ENCODE measurements around the gene ARL14. TPM values are rescaled to one million over a fixed set of nuclear protein-coding genes. Genes with fewer than 3 reads are reported as not detected.

The ARL14 gene
- total and polyA plus RNA-seq, 8 donors, result 0.75 to 5.8 (median 2.4) TPM

DNA sequence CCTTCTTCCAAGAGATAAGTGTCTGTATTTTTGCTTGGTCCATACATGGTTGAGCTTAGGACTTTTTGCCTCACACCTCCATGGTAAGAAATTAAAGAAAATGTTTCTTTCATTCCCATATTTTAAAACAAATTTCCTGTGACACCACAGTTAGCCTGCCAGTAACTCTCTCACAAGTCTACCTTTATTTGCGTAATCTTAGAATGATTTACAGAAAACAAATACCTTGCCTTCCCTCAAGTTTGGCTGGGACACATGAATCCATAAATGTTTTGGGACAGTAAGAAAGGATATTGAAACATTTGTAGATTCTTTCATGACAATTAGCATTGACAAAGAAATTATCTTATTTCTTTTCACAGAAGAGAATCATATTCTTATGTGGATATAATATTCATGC is 3.8 kb upstream of the ARL14 start:
- ATAC-seq, result peak in 3 of 4 donors; percentile 45 to 67 (median 46)
- WGBS, 2 donors, result 14 to 18% methylated on average over 1 of the region's 1 CpG
- no peak for FAIRE-seq

DNA sequence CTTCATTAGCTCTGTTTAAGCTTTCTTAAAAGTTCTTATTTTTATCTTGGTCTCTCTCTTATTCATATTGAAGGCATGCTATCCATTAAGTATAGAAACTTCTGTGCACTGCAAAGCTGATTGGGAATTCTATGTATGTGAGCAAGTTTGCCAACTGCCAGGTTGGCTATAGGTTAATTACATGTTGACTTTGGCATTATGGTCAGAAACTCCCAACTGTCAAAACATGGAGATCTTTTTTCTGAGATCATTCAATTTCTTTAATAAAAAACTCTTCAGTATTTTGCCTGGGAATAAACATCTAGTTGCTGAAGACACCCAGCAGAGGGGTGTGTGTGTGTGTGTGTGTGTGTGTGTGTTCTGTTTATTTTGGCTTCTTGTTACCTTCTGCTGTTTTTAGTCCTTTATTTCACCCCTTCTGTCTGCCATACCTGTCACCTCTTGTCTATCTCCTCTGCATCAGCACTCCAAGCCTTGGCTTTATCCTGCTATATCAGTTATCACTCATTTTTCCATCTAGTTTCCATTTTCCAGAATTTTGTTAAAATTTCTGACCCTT is 1.3 kb upstream of the ARL14 start:
- TF ChIP-seq, protein P1, sequence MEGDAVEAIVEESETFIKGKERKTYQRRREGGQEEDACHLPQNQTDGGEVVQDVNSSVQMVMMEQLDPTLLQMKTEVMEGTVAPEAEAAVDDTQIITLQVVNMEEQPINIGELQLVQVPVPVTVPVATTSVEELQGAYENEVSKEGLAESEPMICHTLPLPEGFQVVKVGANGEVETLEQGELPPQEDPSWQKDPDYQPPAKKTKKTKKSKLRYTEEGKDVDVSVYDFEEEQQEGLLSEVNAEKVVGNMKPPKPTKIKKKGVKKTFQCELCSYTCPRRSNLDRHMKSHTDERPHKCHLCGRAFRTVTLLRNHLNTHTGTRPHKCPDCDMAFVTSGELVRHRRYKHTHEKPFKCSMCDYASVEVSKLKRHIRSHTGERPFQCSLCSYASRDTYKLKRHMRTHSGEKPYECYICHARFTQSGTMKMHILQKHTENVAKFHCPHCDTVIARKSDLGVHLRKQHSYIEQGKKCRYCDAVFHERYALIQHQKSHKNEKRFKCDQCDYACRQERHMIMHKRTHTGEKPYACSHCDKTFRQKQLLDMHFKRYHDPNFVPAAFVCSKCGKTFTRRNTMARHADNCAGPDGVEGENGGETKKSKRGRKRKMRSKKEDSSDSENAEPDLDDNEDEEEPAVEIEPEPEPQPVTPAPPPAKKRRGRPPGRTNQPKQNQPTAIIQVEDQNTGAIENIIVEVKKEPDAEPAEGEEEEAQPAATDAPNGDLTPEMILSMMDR (IDR thresholded peaks at IDR 0.05), result no peak
- Histone ChIP-seq H3K4me3 (no peak overlapping the region), H3K27me3 (no peaks in the 10 kb centered on the region), H3K9me3 (no peaks in the 10 kb centered on the region), H3K4me1 (peaks cover 25 to 45% (median 33%) of the 10 kb centered on the region in 3 donors), H3K36me3 (no peaks in the 10 kb centered on the region), H3K27ac (peak overlapping the region in 2 of 4 donors; percentile 82 to 83)
- FAIRE-seq, result peak; percentile 45
- DNase-seq, result no peak
- intact Hi-C loops (cut with DNase I), result no loop called here
- peak in 2 of 4 donors; percentile 15 to 18 for ATAC-seq

More for the DNA sequence above, 3.8 kb upstream of the ARL14 start:
- TF ChIP-seq, protein P1 (IDR thresholded peaks at IDR 0.05), result no peak
- peaks cover 25 to 45% (median 33%) of the 10 kb centered on the region in 3 donors for H3K4me1 ChIP-seq
- no peaks in the 10 kb centered on the region for H3K27me3 ChIP-seq
- H3K4me3 ChIP-seq, result no peak overlapping the region
- H3K9me3 ChIP-seq, result no peaks in the 10 kb centered on the region
- intact Hi-C loops (cut with DNase I), result no loop called here
- no peak for DNase-seq
- peak overlapping the region in 3 of 4 donors; percentile 0 to 79 (median 46) for H3K27ac ChIP-seq
- H3K36me3 ChIP-seq, result no peaks in the 10 kb centered on the region

DNA sequence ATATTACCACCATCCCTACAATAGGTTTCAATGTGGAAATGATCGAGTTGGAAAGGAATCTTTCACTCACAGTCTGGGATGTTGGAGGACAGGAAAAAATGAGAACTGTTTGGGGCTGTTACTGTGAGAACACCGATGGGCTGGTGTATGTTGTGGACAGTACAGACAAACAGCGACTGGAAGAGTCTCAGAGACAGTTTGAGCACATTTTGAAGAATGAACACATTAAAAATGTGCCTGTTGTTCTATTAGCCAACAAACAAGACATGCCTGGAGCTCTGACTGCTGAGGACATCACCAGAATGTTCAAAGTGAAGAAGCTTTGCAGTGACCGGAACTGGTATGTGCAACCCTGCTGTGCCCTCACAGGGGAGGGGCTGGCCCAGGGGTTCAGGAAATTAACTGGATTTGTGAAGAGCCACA is 510 bp downstream of the ARL14 start:
- no peak for FAIRE-seq
- intact Hi-C loops (cut with DNase I), result no loop called here
- peak overlapping the region in 3 of 4 donors; percentile 6 to 37 (median 24) for H3K4me3 ChIP-seq
- H3K4me1 ChIP-seq, result peaks cover 25 to 42% (median 32%) of the 10 kb centered on the region in 3 donors
- TF ChIP-seq, protein P1 (IDR thresholded peaks at IDR 0.05), result no peak
- peak in 2 of 6 donors; percentile 24 to 34 for DNase-seq
- H3K27me3 ChIP-seq, result no peaks in the 10 kb centered on the region
- no peaks in the 10 kb centered on the region for H3K9me3 ChIP-seq
- ATAC-seq, result peak; percentile 38 to 65 (median 60)
- 43 to 77% methylated on average over 4 of the region's 4 CpGs for WGBS, 2 donors
- no peaks in the 10 kb centered on the region for H3K36me3 ChIP-seq
- peak overlapping the region; percentile 65 to 83 (median 76) for H3K27ac ChIP-seq

DNA sequence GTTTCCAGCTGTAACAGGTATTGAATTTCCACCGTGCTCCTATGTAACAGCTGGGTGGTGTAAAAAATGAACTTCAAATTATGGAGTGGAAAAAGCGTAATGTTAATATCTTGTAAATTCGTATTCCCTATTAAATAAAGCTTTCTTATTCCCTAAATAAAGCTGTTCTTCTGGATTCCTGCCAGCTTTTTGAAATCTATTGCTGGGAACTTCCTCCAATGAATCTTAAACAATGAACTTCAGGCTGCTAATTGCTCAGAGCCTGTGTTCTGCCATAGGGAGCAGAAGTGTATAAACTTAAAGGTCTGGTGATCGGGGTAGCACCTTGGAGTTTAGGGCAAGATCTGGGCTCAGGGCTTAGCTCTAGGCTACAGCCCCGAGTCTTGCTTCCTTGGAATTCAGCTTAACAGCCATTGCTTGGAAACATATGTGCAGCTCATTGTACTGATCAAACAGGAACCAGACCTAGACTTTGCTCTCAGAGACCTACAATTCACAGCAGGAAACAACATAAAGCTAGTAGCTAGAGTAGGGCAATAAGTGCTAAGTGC is 1.4 kb downstream of the ARL14 start:
- DNase-seq, result peak in 2 of 6 donors; percentile 9 to 18
- peak overlapping the region in 3 of 4 donors; percentile 6 to 37 (median 24) for H3K4me3 ChIP-seq
- TF ChIP-seq, protein P1 (IDR thresholded peaks at IDR 0.05), result no peak
- ATAC-seq, result peak; percentile 39 to 70 (median 65)
- intact Hi-C loops (cut with DNase I), result no loop called here
- no peak for FAIRE-seq
- no peaks in the 10 kb centered on the region for H3K9me3 ChIP-seq
- H3K36me3 ChIP-seq, result no peaks in the 10 kb centered on the region
- H3K4me1 ChIP-seq, result peaks cover 23 to 33% (median 23%) of the 10 kb centered on the region in 3 donors
- WGBS, 2 donors, result 25 to 43% methylated on average over 5 of the region's 5 CpGs
- H3K27me3 ChIP-seq, result no peaks in the 10 kb centered on the region
- peak overlapping the region; percentile 65 to 83 (median 76) for H3K27ac ChIP-seq

DNA sequence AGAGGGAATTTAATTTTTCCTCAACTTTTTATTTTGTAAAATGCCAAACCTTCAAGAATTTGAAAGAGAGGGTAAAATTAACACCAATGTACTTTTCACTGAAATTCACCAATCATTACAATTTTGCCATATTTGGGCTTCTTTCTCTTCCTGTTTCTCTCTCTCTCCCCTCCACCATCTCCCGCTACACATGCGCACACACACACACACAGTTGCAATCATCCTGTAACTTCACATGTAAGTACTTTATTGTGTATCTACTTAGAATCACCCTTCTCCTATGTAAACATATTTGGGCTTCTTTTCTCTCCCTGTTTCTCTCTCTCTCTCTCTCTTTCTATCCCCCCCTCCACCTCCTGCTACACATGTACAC is 7.4 kb downstream of the ARL14 start:
- H3K4me1 ChIP-seq, result no peaks in the 10 kb centered on the region
- DNase-seq (no peak), ATAC-seq (no peak), FAIRE-seq (no peak)
- 87 to 94% methylated on average over 2 of the region's 2 CpGs for WGBS, 2 donors
- H3K27me3 ChIP-seq, result no peaks in the 10 kb centered on the region
- TF ChIP-seq, protein P1 (IDR thresholded peaks at IDR 0.05), result no peak
- no peaks in the 10 kb centered on the region for H3K9me3 ChIP-seq
- no peak overlapping the region for H3K27ac ChIP-seq
- no peak overlapping the region for H3K4me3 ChIP-seq
- intact Hi-C loops (cut with DNase I), result no loop called here
- no peaks in the 10 kb centered on the region for H3K36me3 ChIP-seq
